HG03520 (cell line): Measurements from ENCODE around the gene GNA12.
"Not testable (repeated sequence)": the region's sequence is repeated elsewhere in the genome, so short reads cannot be mapped to it uniquely, and the experiment has no call there.

Experiments used
- ATAC-seq: cut with Tn5 transposase; IDR thresholded peaks from one replicate; pipeline ENCODE4 v1.9.1; 2021; ENCODE audit warnings: mild to moderate bottlenecking, moderate library complexity; ENCODE audit not compliant: unreplicated experiment

GNA12 gene

DNA sequence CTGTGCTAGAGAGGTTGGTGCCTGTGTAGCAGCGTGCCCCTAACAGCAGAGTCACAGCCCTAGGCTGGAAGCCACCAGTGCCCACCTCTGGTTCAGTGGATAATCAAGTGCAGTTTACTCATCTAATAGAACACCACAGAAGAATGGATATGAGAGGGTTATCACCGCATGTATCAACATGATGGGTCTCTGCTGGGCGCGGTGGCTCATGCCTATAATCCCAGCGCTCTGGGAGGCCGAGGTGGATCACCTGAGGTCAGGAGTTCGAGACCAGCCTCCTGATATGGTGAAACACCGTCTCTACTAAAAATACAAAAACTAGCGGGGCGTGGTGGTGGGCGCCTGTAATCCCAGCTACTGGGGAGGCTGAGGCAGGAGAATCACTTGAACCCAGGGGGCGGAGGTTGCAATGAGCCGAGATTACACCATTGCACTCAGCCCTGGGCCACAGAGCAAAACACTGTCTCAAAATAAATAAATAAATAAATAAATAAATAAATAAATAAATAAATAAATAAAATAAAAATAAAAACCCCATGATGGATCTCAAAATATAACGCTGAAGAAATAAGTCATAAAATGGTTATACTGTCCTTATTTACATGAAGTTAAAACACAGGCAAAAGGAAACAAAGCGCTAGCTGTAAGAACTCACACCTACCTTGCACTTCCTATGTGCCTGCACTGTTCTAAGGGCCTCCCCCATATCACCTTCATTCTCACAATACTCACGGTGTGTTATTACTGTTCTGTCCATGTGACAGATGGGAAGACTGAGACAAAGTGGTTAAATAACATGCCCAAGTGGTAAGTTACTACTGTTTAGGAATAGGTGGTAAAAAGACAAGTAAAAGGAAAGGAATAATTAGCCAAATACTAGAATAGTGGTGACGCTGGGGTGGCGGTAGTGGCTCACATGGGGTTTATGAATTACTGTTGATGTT, 85.2 kb downstream of the GNA12 start:
- peak; percentile 5 for ATAC-seq

DNA sequence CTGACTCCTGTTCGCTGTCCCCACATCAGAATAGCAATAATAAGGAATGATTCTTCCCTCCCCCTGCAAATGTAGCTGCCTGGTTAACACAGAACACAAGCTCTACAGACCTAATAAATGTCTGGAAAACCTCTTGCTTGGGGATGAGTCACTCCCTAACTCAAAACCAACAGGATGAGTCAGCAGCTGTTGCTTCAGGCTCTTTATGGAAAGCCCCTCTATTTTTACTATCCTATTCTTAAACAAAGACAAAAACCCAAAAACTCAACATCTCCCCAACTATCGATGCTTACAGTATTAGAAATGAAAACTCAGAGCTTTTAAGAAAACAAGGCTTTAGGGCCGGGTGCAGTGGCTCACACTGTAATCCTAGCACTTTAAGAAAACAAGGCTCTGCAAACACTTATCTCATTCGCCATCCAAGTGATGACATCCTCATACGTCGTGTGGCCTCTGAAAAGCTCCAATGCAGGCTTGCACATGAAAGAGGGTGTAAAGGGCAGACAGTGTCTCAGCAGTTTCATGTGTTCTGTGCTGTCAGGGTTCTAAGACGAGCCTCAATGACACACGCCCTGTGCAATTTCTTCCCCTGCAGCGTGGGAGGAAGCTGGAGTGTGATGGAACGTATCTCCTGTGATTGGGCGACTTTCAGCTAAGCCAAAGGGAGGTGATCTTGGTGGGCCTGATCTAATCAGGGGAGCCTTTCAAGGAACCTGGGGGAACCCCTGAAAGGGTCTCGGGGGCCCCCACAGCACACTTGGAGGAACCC, 86.0 kb downstream of the GNA12 start:
- ATAC-seq: peak; percentile 81

DNA sequence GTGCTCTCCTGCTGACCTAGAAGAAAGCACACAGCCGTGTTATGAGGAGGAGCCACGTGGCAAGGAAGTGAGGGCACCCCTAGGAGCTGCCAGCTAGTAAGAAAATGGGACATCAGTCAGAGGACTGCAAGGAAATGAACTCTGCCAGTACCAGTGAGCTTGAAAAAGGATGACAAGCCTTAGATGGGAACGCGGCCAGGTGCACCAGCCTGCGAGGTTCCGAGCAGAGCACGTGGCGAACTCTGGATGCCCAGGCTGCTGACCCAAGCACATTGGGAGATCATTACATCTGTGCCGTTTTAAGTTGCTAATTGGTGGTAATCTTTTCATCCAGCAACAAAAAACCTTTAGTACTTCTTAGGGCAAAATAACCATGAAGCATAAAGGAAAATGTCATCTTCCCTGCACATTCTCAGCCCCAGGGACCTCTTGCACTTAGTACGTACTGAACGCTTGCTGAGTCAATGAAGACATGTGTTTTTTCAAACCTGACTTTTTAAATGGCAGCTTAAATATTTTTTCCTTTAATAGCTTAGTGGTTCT, 86.7 kb downstream of the GNA12 start:
- ATAC-seq: no peak

DNA sequence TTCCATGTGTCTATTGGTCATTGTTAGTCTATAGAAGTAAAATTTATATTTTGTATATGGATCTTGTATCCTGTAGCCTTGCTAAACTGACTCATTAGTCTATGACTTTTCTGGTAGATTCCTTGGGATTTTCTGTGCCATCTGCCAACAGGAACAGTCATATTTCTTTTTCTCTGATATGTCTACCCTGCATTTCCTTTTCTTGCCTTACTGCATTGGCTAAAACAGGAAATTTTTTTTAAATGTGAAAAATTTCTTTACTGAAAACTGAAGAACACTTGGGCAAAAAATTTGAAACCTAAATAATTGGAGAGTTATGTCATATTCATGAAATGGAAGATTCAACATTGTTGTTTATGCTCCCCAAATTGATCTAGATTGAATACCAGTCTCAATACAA, 88.6 kb downstream of the GNA12 start:
- no peak for ATAC-seq

DNA sequence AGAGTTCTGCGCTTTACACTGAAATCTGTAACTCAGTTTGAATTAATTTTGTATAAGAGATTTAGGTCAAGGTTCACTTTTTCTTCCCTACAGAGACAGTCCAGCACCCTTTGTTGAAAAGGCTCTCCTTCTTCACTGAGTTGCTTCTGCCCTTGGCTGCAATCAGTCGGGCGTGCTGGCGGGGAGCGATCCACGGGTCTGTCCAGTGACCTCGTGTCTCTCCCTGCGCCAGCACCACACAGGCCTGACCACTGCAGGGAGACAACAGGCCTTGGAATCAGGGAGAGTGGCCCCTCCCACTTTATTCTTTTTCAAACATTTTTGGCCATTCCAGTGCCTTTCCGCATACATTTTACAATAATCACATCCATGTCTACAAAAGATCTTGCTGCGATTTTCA, 89.2 kb downstream of the GNA12 start:
- no peak for ATAC-seq

DNA sequence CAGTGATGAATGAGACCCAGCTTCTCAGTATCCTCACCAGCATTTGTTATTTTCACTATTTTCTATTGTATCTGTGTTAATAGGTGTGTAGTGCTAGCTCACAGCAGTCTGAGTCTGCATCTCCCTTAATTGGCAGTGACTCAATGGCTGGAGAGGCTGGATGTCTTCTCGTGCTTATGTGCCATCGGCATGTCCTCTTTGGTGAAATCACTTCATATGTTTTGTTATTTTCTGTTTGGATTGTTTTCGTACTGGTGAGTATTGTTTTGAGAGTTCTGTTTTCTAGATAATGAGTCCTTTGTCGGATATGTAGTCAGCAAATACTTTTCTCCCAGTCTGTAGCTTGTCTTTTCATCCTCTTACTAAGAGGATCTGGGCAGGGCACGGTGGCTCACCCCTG, 90.0 kb downstream of the GNA12 start:
- no peak for ATAC-seq

DNA sequence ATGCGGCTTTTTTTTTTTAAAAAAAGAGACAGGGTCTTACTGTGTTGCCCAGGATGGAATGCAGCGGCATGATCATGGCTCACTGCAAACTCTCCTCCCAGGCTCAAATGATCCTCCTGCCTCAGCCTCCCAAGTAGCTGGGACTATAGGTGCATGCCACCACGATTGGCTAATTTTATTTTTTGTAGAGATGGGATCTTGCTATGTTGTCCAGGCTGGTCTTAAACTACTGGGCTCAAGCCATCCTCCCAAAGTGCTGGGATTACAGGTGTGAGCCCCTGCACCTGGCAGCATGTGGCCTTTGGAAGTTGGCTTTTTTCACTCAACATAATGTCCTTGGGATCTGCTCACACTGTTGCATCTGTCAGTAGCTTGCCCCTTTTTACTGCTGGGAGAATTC, 91.0 kb downstream of the GNA12 start:
- no peak for ATAC-seq

DNA sequence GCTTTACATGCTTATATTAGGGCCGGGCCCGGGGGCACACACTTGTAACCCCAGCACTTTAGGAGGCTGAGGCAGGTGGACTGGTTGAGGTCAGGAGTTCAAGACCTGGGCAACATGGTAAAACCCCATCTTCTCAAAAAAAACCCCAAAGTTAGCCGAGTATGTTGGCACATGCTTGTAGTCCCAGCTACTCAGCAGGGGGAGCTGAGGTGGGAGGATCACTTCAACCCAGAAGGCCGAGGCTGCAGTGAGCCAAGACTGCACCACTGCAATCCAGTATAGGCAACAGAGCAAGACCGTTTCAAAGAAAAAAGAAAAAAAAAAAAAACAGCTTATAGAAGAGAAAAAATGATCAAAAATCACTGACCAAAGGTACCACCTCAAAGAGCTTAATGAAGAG, 93.0 kb downstream of the GNA12 start:
- ATAC-seq: no peak

DNA sequence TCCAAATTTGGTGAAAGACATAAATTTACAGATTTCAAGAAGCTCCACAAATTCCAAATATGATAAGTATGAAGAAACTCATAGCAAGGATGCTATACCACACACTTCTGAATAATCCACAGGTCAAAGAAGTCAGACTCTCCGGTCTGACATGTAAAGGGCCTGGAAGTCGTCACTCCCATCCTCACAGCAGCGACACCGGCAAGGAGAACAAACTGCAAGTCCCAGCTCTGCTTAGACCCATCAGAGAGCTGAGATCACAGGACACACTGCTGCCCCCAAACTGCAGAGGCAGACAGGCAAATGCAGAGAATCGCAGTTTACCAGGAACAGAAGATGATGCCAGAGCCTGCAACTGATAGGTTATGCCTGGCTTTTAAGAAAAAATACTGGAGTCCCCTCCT, 94.1 kb downstream of the GNA12 start:
- ATAC-seq: no peak

DNA sequence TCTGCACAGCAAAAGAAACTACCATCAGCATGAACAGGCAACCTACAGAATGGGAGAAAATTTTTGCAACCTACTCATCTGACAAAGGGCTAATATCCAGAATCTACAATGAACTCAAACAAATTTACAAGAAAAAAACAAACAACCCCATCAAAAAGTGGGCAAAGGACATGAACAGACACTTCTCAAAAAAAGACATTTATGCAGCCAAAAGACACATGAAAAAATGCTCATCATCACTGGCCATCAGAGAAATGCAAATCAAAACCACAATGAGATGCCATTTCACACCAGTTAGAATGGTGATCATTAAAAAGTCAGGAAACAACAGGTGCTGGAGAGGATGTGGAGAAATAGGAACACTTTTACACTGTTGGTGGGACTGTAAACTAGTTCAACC, 95.4 kb downstream of the GNA12 start:
- not testable (repeated sequence) for ATAC-seq

DNA sequence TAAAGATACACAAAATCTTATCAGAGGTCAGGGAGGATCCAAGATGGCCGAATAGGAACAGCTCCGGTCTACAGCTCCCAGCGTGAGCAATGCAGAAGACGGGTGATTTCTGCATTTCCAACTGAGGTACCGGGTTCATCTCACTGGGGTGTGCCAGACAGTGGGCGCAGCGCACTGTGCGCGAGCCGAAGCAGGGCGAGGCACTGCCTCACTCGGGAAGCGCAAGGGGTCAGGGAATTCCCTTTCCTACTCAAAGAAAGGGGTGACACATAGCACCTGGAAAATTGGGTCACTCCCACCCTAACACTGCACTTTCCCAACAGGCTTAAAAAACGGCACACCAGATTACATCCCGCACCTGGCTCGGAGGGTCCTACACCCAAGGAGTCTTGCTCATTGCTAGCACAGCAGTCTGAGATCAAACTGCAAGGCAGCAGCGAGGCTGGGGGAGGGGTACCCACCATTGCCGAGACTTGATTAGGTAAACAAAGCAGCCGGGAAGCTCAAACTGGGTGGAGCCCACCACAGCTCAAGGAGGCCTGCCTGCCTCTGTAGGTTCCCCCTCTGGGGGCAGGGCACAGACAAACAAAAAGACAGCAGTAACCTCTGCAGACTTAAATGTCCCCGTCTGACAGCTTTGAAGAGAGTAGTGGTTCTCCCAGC, 100.5 kb downstream of the GNA12 start:
- not testable (repeated sequence) for ATAC-seq

DNA sequence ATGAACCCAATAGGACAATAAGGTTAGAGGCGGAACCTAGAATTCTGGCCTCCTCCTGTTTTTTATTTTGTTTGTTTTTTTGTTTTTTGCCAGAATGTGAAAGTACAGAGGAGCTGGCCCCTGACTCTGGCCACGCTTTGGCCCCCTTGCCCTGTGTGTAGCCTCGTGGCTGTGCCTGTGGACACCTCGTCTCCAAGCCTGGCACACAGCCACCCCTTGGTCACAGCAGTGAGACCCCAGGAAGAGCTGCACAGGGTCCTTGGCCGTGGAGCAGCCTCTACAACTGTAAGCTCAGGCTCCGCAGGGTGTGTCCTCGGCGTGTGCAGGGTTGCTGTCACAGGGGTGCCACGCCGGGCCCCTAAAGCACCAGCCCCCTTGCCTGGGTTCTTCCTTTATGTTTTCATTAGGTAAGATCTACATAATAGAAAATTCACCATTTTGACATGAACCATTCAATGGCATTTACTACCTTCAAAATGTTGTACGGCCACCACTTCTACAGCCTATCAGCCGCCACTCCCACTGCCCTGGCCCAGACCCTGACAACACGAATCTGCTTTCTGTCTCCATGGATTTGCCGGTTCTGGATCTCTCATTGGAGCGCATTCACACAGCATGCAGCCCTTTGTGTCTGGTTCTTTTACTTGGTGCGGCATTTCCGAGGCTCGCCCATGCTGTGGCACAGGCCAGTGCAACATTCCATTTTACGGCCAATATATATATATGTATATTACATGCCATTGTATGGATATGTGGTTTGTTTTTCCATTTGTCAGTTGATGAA, 105.2 kb downstream of the GNA12 start:
- ATAC-seq: no peak

DNA sequence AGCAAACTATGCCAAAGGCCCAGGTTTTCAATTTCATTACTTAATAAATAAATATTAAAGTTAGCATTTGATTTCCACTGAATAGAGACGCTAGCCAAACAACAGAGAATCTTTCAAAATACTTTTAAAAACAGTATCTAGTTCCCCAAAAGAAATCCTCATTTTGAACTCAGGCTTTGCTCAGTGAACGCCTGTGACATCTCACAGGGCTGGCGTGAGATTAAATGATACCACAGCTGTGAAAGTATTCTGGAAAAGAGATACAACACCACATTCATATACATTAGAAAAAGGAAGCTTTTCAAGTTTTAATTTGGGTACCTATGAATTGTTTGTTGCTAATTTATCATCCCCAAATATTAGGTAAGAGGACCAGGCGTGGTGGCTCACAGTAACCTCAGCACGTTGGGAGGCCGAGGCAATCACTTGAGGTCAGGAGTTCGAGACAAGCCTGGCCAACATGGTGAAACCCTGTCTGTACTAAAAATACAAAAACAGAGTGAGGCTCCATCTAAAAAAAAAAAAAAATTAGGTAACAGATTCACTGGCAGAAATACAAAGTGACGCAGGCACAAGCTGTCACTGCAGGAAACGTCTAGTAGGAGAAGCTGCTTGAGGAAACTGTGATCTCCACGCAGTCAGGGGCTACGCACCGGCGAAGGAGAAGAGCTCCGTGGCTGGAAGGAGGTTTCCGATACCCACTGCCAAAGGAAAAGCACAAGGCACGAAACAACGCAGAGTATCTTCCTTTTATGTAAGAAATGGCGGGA, 106.2 kb downstream of the GNA12 start:
- ATAC-seq: no peak

DNA sequence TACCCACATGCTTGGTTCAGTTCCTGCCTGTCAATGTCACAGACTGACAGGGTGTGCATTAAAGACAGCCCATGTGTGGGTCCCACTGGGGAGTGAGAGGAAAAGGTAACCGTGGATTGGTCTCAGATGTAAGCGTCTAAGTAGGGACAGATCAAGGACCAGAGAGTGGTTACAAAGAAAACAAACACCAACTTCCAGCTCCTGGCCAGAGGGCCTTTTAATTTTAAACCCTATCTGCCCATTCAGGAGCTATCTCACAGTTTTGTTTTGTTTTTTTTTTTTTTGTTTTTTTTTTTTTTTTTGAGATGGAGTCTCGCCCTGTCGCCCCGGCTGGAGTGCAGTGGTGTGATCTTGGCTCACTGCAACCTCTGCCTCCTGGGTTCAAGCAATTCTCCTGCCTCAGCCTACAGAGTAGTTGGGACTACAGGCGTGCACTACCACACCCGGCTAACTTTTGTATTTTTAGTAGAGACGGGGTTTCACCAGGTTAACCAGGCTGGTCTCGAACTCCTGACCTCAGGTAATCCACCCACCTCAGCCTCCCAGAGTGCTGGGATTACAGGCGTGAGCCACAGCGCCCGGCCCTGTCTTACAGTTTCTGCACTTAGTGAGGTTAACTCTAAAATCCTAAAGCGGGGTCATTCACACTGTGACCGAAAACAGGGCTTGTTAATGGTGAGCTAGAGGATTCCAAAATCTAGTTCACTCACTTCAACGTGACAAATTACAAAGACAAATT, 106.9 kb downstream of the GNA12 start:
- not testable (repeated sequence) for ATAC-seq

DNA sequence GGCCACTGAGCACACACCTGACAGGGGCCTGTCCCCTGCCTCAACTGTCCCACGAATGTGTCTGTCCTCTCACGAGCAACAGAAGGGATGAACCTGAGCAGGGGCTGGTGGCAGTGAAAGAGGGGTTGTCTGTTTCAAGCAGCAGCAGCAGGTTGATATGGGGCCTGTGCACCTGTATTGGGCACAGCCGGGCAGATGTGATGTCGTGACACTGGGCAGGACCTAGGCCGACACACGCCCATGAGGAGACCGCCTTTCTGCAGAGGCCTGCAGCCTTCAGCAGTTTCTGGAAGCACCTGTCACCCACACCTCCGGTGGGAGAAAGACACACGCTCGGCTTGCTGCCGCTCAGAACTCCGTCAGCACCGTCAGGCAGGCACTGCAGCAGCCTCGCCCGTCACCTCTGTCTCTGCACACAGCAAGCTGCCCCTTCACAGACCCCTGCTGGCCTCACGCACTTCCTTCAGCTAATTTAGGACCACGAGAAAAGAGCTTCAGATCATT, 107.6 kb downstream of the GNA12 start:
- no peak for ATAC-seq

DNA sequence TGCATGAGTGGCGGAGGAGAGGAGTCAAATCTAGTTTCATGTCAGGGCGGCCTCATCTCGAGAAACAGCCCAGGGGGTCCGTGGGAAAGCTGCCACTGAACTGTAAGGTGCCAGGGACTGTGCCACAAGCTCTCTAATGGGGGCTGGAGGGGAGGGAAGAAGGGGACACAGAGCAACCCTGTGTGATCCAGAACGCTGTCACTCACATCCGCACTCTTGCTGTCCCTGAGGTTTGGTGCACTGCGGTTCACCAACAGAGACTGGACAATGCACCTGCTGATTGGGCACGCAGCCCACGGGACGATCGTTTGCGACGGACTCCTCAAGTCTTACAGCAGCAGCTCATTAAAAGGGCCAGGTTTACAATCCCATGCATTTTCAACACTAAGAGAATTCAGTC, 108.4 kb downstream of the GNA12 start:
- no peak for ATAC-seq

DNA sequence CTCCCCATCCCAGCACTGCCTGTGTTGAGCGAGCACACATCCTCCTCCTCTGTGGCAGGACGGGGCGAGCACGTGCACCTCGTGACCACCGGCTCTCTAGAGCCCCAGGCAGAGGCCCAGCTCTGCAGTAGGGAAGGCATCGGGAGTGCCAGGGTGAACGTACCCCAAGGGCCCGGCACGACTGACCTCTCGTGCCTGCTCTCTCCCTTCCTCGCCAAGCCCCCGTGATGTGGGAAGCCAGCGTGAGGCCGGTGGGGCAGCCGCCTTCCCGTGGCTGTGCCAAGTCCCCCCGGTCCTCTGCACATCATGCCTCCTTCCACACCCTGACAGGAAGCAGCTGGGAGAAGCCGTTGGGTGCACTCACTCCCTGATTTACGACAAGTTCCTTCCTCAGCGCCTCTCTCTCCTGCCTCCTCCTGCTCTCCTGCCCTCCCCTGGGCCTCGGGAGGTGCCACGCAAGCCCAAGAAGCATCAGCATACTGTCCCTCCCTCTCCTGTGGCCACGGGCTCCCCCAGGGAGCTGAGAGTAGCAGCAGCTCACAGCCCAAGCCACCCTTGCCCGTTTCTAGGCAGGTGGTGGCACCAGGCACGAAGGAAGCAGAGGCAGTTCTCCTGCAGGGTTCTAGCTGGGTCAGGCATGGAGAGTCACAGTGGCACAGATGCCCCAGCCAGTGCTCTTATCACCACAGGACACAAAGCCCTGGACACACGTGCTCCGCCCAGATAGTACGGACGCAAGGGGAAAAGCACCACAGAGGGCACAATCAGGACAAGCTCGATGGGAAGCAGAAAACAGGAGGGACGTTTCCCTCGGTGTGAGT, 109.1 kb downstream of the GNA12 start:
- ATAC-seq: no peak

DNA sequence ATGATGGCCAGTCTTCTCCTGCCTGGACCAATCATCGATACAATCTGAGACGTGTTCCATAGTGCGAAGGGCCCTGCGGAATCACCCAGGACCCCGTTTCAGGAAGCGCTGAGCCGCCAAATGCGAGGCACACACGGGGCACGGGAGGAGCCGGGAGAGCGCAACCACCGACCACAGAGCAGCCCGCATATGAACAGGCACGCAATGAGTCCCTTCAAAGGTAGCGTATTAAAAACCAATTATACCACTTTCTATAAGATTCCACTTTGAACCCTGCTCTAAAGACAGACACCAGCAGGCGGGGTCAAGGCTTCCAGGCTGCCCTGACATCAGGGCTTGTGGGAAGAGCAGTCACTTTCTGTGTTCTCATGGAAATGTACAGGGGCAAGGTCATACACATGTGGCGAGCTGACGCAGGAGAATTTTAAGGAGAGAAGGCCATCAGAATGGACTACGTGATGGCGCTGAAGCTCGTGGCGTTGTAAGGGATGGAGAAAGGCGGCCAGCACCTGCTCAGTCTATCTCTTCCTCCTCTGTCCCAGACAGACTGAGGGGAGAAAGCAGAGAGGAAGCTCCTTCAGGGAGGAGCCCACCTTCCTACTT, 109.9 kb downstream of the GNA12 start:
- no peak for ATAC-seq
